ENCODE results near the gene SIL1.
"Not testable (repeated sequence)": the region's sequence is repeated elsewhere in the genome, so short reads cannot be mapped to it uniquely, and the experiment has no call there.

The SIL1 gene

GRCh38 chr5:139137697-139138096, 60.5 kb downstream of the SIL1 start:
- no peak for DNase-seq

GRCh38 chr5:139134906-139135305, 63.3 kb downstream of the SIL1 start:
- no peak for DNase-seq

- no peak for DNase-seq
Measured at GRCh38 chr5:139133282-139133681, 64.9 kb downstream of the SIL1 start.

- no peak for DNase-seq
Measured at GRCh38 chr5:139132515-139132914, 65.7 kb downstream of the SIL1 start.

GRCh38 chr5:139131921-139132432, 66.2 kb downstream of the SIL1 start:
- no peak for DNase-seq

- DNase-seq = no peak
Measured at GRCh38 chr5:139131465-139131864, 66.7 kb downstream of the SIL1 start.

- DNase-seq = no peak
Measured at GRCh38 chr5:139131062-139131461, 67.1 kb downstream of the SIL1 start.

- DNase-seq = no peak
Measured at GRCh38 chr5:139130214-139130613, 68.0 kb downstream of the SIL1 start.

GRCh38 chr5:139126711-139127111, 71.5 kb downstream of the SIL1 start:
- DNase-seq = no peak

- DNase-seq = no peak
Measured at GRCh38 chr5:139125991-139126390, 72.2 kb downstream of the SIL1 start.

GRCh38 chr5:139124774-139125520, 73.2 kb downstream of the SIL1 start:
- DNase-seq = no peak

GRCh38 chr5:139121120-139121519, 77.0 kb downstream of the SIL1 start:
- DNase-seq = no peak

- DNase-seq = no peak
Measured at GRCh38 chr5:139120521-139120920, 77.6 kb downstream of the SIL1 start.

- no peak for DNase-seq
Measured at GRCh38 chr5:139118804-139119203, 79.4 kb downstream of the SIL1 start.

- no peak for DNase-seq
Measured at GRCh38 chr5:139117342-139117884, 80.8 kb downstream of the SIL1 start.

- no peak for DNase-seq
Measured at GRCh38 chr5:139116100-139116655, 82.0 kb downstream of the SIL1 start.

- DNase-seq = no peak
Measured at GRCh38 chr5:139113892-139114291, 84.3 kb downstream of the SIL1 start.

- not testable (repeated sequence) for DNase-seq
Measured at GRCh38 chr5:139112362-139112761, 85.8 kb downstream of the SIL1 start.

- DNase-seq = no peak
Measured at GRCh38 chr5:139110526-139111168, 87.5 kb downstream of the SIL1 start.

- DNase-seq = peak; percentile 24
Measured at GRCh38 chr5:139108063-139108824, 89.9 kb downstream of the SIL1 start.

GRCh38 chr5:139105621-139106071, 92.5 kb downstream of the SIL1 start:
- no peak for DNase-seq

GRCh38 chr5:139104577-139105276, 93.4 kb downstream of the SIL1 start:
- DNase-seq = no peak
